Effector CD4-positive, alpha-beta T cell (primary cell): ENCODE measurements around the gene TXNL4A.

Experiments
- DNase-seq: peaks from one replicate; pipeline ENCODE4 v3.0.0-alpha.2; 2020

The TXNL4A gene

GRCh38 chr18:79947881-79948610 lies 40.3 kb downstream of the TXNL4A start:
- no peak for DNase-seq

DNA sequence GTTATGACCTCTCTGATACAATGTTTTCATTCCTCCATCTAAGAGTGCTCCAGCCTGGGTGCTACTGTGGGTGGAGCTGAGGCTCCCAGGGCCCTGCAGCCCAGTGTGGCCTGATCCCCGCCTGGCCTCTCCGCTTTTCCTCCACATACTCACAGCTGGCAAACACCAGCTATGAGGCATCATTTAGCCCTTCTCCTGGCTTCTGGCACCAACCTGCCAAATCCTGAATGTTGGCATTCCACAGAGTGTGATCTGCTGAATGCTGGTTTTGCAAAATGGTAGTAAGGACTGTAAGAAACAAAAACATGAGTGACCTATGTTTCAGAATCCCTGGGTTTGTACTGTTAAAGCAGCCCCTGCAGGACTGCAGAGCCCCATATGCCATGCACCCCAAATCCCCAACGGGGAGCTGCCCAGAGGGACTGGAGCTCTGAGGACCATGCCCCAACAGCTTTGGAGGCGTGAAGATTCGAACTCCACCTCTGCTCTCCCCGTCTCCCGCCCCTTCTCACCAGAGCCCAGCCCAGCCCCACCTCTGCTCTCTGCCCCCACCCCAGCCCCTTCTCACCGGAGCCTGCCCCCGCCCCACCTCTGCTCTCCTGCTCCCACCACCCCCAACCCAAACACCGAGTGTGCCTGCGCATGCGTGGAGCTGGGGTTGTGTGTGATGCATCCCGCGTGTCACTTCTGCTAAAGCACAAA lies 41.2 kb downstream of the TXNL4A start:
- no peak for DNase-seq

- no peak for DNase-seq
Observed at GRCh38 chr18:79945118-79946042, 43.0 kb downstream of the TXNL4A start.

- DNase-seq: no peak
Observed at GRCh38 chr18:79944746-79945117, 43.6 kb downstream of the TXNL4A start.

GRCh38 chr18:79944126-79944731 lies 44.1 kb downstream of the TXNL4A start:
- no peak for DNase-seq

GRCh38 chr18:79943608-79944125 lies 44.7 kb downstream of the TXNL4A start:
- DNase-seq: no peak

GRCh38 chr18:79942786-79943607 lies 45.4 kb downstream of the TXNL4A start:
- no peak for DNase-seq

- no peak for DNase-seq
Observed at GRCh38 chr18:79942211-79942610, 46.2 kb downstream of the TXNL4A start.

DNA sequence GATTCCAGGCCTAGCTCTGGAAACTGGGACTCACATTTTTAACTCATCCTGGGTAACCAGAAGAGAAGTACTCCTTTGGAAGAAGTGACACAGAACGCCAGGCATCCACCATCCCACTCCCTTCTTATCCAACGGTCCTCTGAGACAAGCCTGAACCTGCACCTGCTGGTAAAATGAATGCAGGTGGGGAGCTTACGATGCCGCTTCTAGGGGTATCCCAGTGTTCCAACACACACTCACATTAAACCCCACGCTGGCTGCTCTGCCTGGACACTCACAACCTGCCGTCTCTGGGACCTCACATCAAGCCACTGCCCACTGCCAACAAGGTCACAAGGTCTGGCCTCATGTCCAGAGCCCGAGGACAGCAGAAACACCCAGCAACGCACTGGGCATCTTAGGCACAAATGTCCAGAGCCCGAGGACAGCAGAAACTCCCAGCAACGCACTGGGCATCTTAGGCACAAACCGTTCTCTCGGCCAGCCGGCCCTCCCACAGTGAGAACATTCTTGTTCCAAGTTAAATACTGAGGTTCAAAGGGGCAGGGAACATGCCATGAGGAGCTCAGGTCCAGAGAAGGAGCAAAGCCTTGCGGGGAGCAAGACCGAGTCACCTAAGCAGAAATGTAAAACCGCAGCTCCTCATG lies 46.8 kb downstream of the TXNL4A start:
- DNase-seq: no peak

- DNase-seq: no peak
Observed at GRCh38 chr18:79940814-79941472, 47.4 kb downstream of the TXNL4A start.

DNA sequence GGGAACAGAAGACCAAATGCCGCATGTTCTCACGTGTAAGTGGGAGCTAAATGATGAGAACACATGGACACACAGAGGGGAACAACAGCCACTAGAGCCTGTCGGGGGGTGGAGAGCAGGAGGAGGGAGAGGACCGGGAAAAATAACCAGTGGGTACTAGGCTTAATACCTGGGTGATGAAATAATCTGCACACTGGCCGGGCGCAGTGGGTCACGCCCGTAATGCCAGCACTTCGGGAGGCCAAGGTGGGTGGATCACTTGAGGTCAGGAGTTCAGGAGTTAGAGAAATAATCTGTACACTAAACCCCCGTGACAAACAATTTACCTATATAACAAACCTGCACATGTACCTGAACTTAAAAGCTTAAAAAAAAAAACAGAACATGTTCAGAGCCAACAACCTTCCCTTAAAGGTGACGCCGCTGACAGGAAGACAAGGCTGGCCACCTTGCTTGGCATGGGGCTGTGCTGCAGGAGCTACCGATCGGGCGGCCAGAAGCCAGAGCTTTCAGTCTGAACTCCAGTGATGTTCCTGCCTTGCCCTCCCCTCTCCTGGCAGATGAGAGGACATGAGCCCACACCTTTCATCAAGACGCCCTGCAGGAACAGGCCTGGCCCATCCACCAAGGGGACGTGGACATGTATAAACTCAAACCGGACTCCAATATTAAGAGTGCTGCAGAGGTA lies 48.1 kb downstream of the TXNL4A start:
- no peak for DNase-seq

GRCh38 chr18:79939096-79939495 lies 49.3 kb downstream of the TXNL4A start:
- no peak for DNase-seq

DNA sequence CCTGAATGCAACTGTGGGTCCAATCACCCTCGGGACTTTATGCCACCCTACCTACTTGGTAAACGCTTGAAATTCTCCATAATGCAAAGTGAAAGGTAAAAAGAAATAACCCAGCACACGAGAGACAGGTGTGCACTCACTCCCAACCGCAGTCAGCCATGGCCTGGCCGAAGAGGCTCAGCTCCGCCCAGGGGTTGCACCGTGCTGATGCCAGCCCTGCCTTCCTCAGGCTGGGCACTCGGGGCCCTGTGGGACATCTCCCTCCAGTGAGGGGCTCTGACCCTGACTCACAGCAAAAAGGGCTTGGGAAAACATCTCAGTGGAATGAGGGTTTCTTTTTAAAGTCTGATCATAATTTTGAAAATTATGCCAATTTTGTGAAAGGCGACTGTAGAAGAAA lies 50.2 kb downstream of the TXNL4A start:
- DNase-seq: no peak

- no peak for DNase-seq
Observed at GRCh38 chr18:79937103-79937860, 51.1 kb downstream of the TXNL4A start.

GRCh38 chr18:79936641-79937040 lies 51.7 kb downstream of the TXNL4A start:
- no peak for DNase-seq

- no peak for DNase-seq
Observed at GRCh38 chr18:79935925-79936324, 52.4 kb downstream of the TXNL4A start.

DNA sequence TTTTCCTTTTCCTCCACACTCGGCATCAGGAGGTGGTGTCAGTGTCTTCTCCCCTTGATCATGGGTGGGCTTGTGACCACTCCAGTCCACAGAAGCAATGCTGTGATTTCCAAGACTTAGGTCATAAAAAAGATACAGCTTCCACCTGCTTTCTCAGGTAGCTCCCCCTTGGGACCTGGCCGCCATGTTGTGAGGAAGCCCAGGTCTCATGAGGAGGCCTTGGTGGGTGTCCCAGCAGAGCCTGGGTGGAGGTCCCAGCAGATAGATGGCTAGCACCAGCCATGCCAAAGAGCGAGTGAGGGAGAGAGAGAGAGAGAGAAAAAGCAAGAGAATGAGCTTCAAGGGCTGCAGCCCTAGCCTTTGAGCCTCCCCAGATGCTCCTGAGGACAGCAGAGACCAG lies 52.9 kb downstream of the TXNL4A start:
- no peak for DNase-seq

GRCh38 chr18:79935098-79935480 lies 53.3 kb downstream of the TXNL4A start:
- no peak for DNase-seq
